ENCODE measurements around the gene ETFA.

The ETFA gene

DNA sequence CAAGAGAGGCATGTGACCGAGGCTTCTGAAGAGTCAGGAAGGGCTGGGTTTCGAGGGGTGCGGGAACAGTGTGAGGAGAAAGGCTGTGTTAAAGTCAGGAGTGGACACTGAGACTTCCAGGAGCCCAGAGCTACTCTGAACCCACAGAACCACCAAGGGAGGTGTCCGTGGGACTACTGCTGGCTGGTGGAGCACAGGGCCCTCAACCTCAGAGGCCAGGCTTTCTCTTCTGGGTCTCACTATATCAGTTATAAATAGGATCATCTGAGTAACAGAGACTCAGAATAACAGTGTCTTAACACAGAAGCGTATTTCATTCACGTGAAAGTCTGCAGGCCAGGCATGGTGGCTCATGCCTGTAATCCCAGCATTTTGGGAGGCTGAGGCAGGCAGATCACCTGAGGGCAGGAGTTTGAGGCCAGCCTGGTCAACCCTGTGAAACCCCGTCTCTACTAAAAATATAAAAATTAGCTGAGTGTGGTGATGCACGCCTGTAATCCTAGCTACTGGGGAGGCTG is 137.9 kb downstream of the ETFA start:
- TF ChIP-seq, protein P1, sequence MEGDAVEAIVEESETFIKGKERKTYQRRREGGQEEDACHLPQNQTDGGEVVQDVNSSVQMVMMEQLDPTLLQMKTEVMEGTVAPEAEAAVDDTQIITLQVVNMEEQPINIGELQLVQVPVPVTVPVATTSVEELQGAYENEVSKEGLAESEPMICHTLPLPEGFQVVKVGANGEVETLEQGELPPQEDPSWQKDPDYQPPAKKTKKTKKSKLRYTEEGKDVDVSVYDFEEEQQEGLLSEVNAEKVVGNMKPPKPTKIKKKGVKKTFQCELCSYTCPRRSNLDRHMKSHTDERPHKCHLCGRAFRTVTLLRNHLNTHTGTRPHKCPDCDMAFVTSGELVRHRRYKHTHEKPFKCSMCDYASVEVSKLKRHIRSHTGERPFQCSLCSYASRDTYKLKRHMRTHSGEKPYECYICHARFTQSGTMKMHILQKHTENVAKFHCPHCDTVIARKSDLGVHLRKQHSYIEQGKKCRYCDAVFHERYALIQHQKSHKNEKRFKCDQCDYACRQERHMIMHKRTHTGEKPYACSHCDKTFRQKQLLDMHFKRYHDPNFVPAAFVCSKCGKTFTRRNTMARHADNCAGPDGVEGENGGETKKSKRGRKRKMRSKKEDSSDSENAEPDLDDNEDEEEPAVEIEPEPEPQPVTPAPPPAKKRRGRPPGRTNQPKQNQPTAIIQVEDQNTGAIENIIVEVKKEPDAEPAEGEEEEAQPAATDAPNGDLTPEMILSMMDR (IDR thresholded peaks at IDR 0.05; ENCODE audit: borderline replicate concordance, control extremely low read depth, extremely low read depth, insufficient read depth, missing control alignments), result no peak
- DNase-seq (ENCODE audit: low spot score), result no peak
- in situ Hi-C loops (cut with MboI; ENCODE audit: low sequenced_read_pairs, unreplicated experiment), result no loop called here

GRCh38 chr15:76172782-76173181 is 138.5 kb downstream of the ETFA start:
- TF ChIP-seq, protein P1 (IDR thresholded peaks at IDR 0.05; ENCODE audit: borderline replicate concordance, control extremely low read depth, extremely low read depth, insufficient read depth, missing control alignments), result no peak

DNA sequence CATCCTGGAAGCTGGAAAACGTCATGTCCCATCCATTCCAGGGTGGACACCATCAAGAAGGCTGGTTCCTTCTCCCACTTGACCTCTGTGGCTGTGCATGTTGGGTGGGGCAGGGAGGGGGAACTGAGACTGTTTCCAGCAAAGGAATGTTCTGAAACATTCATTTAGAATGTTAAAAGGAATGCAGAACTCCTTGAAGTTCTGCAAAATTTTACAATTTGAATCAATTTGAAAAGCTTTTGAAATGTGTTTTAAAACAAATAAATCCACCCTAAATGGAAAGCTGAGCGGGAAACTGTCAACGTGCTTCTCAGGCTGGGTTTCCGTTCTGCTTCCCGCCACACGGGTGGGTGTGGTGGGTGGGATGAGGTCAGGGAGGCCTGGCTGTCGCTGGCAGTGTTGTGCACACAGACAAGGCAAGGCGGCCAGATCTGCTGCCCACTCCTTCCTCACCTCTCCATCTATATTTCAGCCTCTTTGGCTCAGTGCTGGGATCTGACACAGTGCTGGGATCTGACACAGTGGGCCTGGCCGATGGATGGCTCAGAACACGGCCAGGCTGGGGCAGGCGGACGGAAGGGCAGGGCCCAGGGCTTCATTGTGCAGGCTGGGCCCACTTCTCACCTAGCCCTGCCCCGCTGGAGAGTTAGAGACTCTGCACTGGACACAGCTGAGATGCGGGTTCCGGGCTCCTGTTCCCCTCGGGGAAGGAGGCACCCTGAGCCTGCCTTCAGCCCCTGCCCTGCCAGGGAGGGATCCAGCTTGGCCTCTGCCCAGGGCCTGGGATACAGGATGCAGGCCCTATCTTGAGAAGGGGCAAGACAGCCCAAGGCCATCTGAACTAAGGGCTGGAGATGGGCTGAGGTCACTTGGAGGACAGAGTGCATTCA is 141.1 kb downstream of the ETFA start:
- in situ Hi-C loops (cut with MboI; ENCODE audit: low sequenced_read_pairs, unreplicated experiment), result no loop called here
- no peak for DNase-seq (ENCODE audit: low spot score)
- TF ChIP-seq, protein P1 (IDR thresholded peaks at IDR 0.05; ENCODE audit: borderline replicate concordance, control extremely low read depth, extremely low read depth, insufficient read depth, missing control alignments), result no peak

More at GRCh38 chr15:76172782-76173181, 138.5 kb downstream of the ETFA start:
- DNase-seq (ENCODE audit: low spot score), result no peak
- in situ Hi-C loops (cut with MboI; ENCODE audit: low sequenced_read_pairs, unreplicated experiment), result no loop called here

DNA sequence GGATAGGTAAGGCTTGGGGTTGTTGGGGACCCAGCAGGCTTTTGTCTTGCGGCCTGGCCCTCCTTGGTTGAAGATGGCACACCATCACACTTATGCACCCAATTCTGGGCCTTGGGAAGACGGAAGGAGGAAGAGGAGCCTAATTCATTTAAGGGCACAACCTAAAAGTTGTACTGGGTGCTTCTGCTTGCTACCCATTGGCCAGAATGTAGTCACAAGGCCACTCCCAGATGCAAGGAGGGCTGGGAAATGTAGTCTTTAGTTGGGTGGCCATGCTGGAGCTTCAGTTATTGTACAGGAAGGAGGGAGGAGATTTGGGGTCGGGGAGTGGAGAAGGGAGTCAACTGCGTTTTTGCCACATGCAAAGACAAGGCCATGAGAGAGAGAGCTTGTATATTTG is 142.3 kb downstream of the ETFA start:
- in situ Hi-C loops (cut with MboI; ENCODE audit: low sequenced_read_pairs, unreplicated experiment), result no loop called here
- DNase-seq (ENCODE audit: low spot score), result no peak
- TF ChIP-seq, protein P1 (IDR thresholded peaks at IDR 0.05; ENCODE audit: borderline replicate concordance, control extremely low read depth, extremely low read depth, insufficient read depth, missing control alignments), result no peak

DNA sequence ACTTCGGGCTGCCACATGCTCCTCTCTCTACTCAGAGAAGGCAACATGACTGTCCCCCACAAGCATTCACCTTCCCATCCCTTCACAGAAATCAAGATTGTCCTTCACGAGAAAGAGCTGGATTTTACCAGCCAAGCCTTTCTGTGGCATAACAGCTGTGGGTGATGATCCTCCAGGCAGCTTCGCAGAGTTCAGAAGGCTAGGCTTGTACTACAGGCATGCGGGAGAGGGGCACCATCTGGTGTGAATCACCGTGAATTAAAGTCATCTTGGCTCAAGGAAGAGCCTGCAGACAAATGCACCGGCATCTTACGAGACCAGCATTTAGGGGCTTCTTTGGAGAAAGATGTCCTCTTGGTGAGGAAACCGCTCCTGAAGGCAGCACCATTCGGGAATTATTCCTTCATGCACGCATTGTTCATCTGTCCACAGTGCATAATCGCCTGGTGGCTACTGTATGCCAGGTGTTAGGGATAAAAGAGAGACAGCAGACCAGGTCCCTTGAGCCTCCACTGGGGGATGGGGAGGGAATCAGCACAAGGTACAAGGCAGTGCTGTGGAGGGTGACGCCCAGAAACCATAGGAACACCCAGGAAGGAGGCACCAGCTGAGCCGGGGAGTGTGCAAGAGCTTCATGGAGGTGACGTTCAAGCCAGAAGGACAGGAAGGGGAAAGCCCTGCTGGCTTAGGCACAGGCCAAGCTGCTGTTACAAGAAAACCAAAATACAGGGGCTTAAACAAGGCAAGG is 142.9 kb downstream of the ETFA start:
- in situ Hi-C loops (cut with MboI; ENCODE audit: low sequenced_read_pairs, unreplicated experiment), result no loop called here
- DNase-seq (ENCODE audit: low spot score), result no peak
- TF ChIP-seq, protein P1 (IDR thresholded peaks at IDR 0.05; ENCODE audit: borderline replicate concordance, control extremely low read depth, extremely low read depth, insufficient read depth, missing control alignments), result no peak

- no peak for DNase-seq (ENCODE audit: low spot score)
- TF ChIP-seq, protein P1 (IDR thresholded peaks at IDR 0.05; ENCODE audit: borderline replicate concordance, control extremely low read depth, extremely low read depth, insufficient read depth, missing control alignments), result no peak
- in situ Hi-C loops (cut with MboI; ENCODE audit: low sequenced_read_pairs, unreplicated experiment), result no loop called here
Measured at GRCh38 chr15:76165951-76166350, 145.3 kb downstream of the ETFA start.

Data from GM13976 (cell line).